SK-N-SH (cell line): ENCODE measurements around the gene PLEKHA3. TPM values are rescaled to one million over a fixed set of nuclear protein-coding genes. Genes with fewer than 3 reads are reported as not detected.

ENCODE experiments used
- CTCF ChIA-PET: fragments of 300-600, 350-600 bp; formaldehyde crosslinking; extraction: SDS; loops from one replicate; lab custom pipeline; 2021; lab: Yijun Ruan, JAX
- POLR2A ChIA-PET: fragments of 350-600 bp; sonication (Branson Sonifier 250); formaldehyde crosslinking; extraction: SDS; loops from one replicate; lab custom pipeline; 2020; ENCODE audit warnings: antibody characterized with exemption, inconsistent platforms; lab: Yijun Ruan, JAX
- DNase-seq: peaks from one replicate; pipeline ENCODE4 v3.0.0; 2012
- H2AFZ ChIP-seq: fragments of 200-600 bp; sonication (generic); 2 replicates; pipeline ENCODE4 v1.8.1; 2016; ENCODE audit warnings: antibody characterized with exemption, mild to moderate bottlenecking, low read depth
- H3F3A ChIP-seq: fragments of 200-600 bp; sonication (generic); replicated peaks from 2 replicates; pipeline ENCODE3; 2016; ENCODE audit warnings: antibody characterized with exemption, mild to moderate bottlenecking; ENCODE audit not compliant: insufficient read depth
- H3K27ac ChIP-seq, 2 experiments: fragments of 200-500 bp in 1 of 2; fragments of 200-600 bp in 1 of 2; sonication (Bioruptor generic) in 1 of 2; sonication (generic), shearing (Covaris generic) in 1 of 2; 2 replicates each; pipeline versions ENCODE4 v1.5.1 to v1.6.1; 2014 to 2016; ENCODE audit warnings: low read depth in 2 of 2, inconsistent platforms in 1 of 2, low read length in 1 of 2, mild to moderate bottlenecking in 1 of 2, mixed read lengths in 1 of 2
- H3K27me3 ChIP-seq: fragments of 200-600 bp; sonication (generic), shearing (Covaris generic); 2 replicates; pipeline ENCODE4 v1.6.1; 2016; ENCODE audit warnings: mixed run types; ENCODE audit not compliant: insufficient read depth
- H3K36me3 ChIP-seq, 2 experiments: fragments of 200-500 bp in 1 of 2; fragments of 200-600 bp in 1 of 2; sonication (Bioruptor generic) in 1 of 2; sonication (generic) in 1 of 2; replicated peaks in 1 of 2; 2 replicates each; pipeline versions ENCODE3 to v1.5.1; 2014 to 2016; ENCODE audit warnings: low read length in 1 of 2, mild to moderate bottlenecking in 1 of 2; ENCODE audit not compliant: insufficient read depth in 2 of 2, control insufficient read depth in 1 of 2
- H3K4me1 ChIP-seq, 2 experiments: fragments of 200-500 bp in 1 of 2; fragments of 200-600 bp in 1 of 2; sonication (Bioruptor generic) in 1 of 2; sonication (generic), shearing (Covaris generic) in 1 of 2; 2 replicates each; pipeline versions ENCODE4 v1.5.1 to v1.6.1; 2014 to 2016; ENCODE audit warnings: low read depth in 1 of 2, low read length in 1 of 2, mixed run types in 1 of 2; ENCODE audit not compliant: insufficient read depth in 2 of 2, control insufficient read depth in 1 of 2
- H3K4me2 ChIP-seq: fragments of 200-600 bp; sonication (generic), shearing (Covaris generic); 2 replicates; pipeline ENCODE4 v1.6.1; 2017; ENCODE audit warnings: mixed run types
- H3K4me3 ChIP-seq, 2 experiments: fragments of 200-500 bp in 1 of 2; fragments of 200-600 bp in 1 of 2; sonication (Bioruptor generic) in 1 of 2; sonication (generic), shearing (Covaris generic) in 1 of 2; 2 replicates each; pipeline versions ENCODE4 v1.5.1 to v1.8.1; 2014 to 2016; ENCODE audit warnings: low read depth in 2 of 2, inconsistent platforms in 1 of 2, low read length in 1 of 2, mild to moderate bottlenecking in 1 of 2, mixed read lengths in 1 of 2, moderate library complexity in 1 of 2
- H3K79me2 ChIP-seq: fragments of 200-600 bp; sonication (generic); 2 replicates; pipeline ENCODE4 v1.8.1; 2017; ENCODE audit warnings: mild to moderate bottlenecking; ENCODE audit not compliant: insufficient read depth
- H3K9ac ChIP-seq: fragments of 200-600 bp; sonication (generic); 2 replicates; pipeline ENCODE4 v1.6.1; 2017; ENCODE audit warnings: mixed run types
- H3K9me2 ChIP-seq: fragments of 200-600 bp; sonication (generic); 2 replicates; pipeline ENCODE4 v1.6.1; 2017; ENCODE audit warnings: mixed run types
- H3K9me3 ChIP-seq: fragments of 200-600 bp; sonication (generic); 2 replicates; pipeline ENCODE4 v1.6.1; 2017; ENCODE audit warnings: mixed run types, mild to moderate bottlenecking, moderate library complexity
- H4K20me1 ChIP-seq: fragments of 200-600 bp; sonication (generic); 2 replicates; pipeline ENCODE4 v1.6.1; 2017; ENCODE audit warnings: mild to moderate bottlenecking, mixed run types; ENCODE audit not compliant: insufficient read depth
- CHD2 ChIP-seq: fragments of 150-350 bp; IDR thresholded peaks from 2 replicates; pipeline ENCODE4 v1.6.1; 2018; ENCODE audit warnings: low read length; ENCODE audit not compliant: partially characterized antibody
- EZH2phosphoT487 ChIP-seq: fragments of 200-600 bp; sonication (generic); IDR thresholded peaks from 2 replicates; pipeline ENCODE4 v1.6.1; 2017; ENCODE audit warnings: low read depth, mixed run types, mild to moderate bottlenecking, antibody characterized with exemption, moderate library complexity, borderline replicate concordance
- FOSL2 ChIP-seq: IDR thresholded peaks from 2 replicates; pipeline ENCODE4 v1.4.0; 2012; ENCODE audit warnings: low read depth, mild to moderate bottlenecking, moderate library complexity, borderline replicate concordance
- FOXM1 ChIP-seq: IDR thresholded peaks from 2 replicates; pipeline ENCODE4 v1.4.0; 2012; ENCODE audit warnings: low read depth, mild to moderate bottlenecking
- GABPA ChIP-seq: IDR thresholded peaks from 2 replicates; pipeline ENCODE4 v1.4.0; 2012; ENCODE audit warnings: low read depth, mild to moderate bottlenecking
- GATA2 ChIP-seq: sonication (generic); formaldehyde crosslinking; IDR thresholded peaks from 2 replicates; pipeline ENCODE4 v1.5.0; 2020; ENCODE audit warnings: mild to moderate bottlenecking, missing genetic modification reagents
- IRF3 ChIP-seq: fragments of 150-350 bp; IDR thresholded peaks from 2 replicates; pipeline ENCODE4 v1.6.1; 2016; ENCODE audit warnings: mild to moderate bottlenecking, low read depth, low read length
- JUND ChIP-seq: IDR thresholded peaks from 2 replicates; pipeline ENCODE4 v1.4.0; 2012
- MXI1 ChIP-seq: IDR thresholded peaks from 2 replicates; pipeline ENCODE4 v1.6.1; 2012; ENCODE audit warnings: mild to moderate bottlenecking, low read depth, low read length, improper control_type of control experiment
- PBX3 ChIP-seq: IDR thresholded peaks from 2 replicates; pipeline ENCODE4; 2012
- RAD21 ChIP-seq: IDR thresholded peaks from 2 replicates; pipeline ENCODE4 v1.6.1; 2012; ENCODE audit warnings: mild to moderate bottlenecking, low read length
- REST ChIP-seq: IDR thresholded peaks from 2 replicates; pipeline ENCODE4 v1.6.1; 2012; ENCODE audit warnings: mild to moderate bottlenecking, low read depth, low read length, moderate library complexity
- SIN3A ChIP-seq: IDR thresholded peaks from 2 replicates; pipeline ENCODE4 v1.6.1; 2012; ENCODE audit warnings: low read depth, mild to moderate bottlenecking, low read length, moderate library complexity, borderline replicate concordance
- TAF1 ChIP-seq: IDR thresholded peaks from 2 replicates; pipeline ENCODE4 v1.6.1; 2012; ENCODE audit warnings: low read depth, mild to moderate bottlenecking, low read length, moderate library complexity, borderline replicate concordance
- USF1 ChIP-seq: IDR thresholded peaks from 2 replicates; pipeline ENCODE4 v1.4.0; 2012; ENCODE audit warnings: low read depth, borderline replicate concordance
- USF2 ChIP-seq: fragments of 150-350 bp; IDR thresholded peaks from 2 replicates; pipeline ENCODE4 v1.6.1; 2017; ENCODE audit warnings: antibody characterized with exemption, low read length, low read depth, borderline replicate concordance
- YY1 ChIP-seq: IDR thresholded peaks from 2 replicates; pipeline ENCODE4 v1.4.0; 2012; ENCODE audit warnings: low read depth, mild to moderate bottlenecking
- ZBTB33 ChIP-seq: IDR thresholded peaks from 2 replicates; pipeline ENCODE4 v1.4.0; 2012; ENCODE audit warnings: low read depth, borderline replicate concordance
- WGBS: methylation state at CpG from one replicate; pipeline ENCODE4 v1.1.6; 2017; ENCODE audit warnings: low lambda C conversion rate; 5-methylcytosine and 5-hydroxymethylcytosine counted together
- polyA plus RNA-seq, 3 experiments: library from polyadenylated mRNA; depleted of rRNA; stranded (reverse); fragments of >200 nt; gene quantifications; 2 replicates each; pipeline ENCODE4 v1.2.3, GENCODE V29; 2012

The PLEKHA3 gene
- polyA plus RNA-seq, 1 of the 3 experiments (the other 2 are of a cell fraction) = 5.7 TPM

GRCh38 chr2:178478130-178478438 lies 2.2 kb upstream of the PLEKHA3 start:
- ChIA-PET CTCF (no interaction called here), POLR2A (no interaction called here)
- H3K4me1 ChIP-seq = peaks cover 17 to 26% of the 10 kb centered on the region in 2 experiments
- peak overlapping the region; percentile 89 for H3K9ac ChIP-seq
- H3K9me2 ChIP-seq = no peaks in the 10 kb centered on the region
- H4K20me1 ChIP-seq = peaks cover 22% of the 10 kb centered on the region
- H3K4me2 ChIP-seq = peak overlapping the region; percentile 80
- H3K9me3 ChIP-seq = no peaks in the 10 kb centered on the region
- WGBS = 1% methylated on average over 10 of the region's 10 CpGs
- peak overlapping the region; percentile 62 to 93 for H3K4me3 ChIP-seq
- peak overlapping the region; percentile 78 to 91 for H3K27ac ChIP-seq
- H3K36me3 ChIP-seq = peaks cover 0 to 5% of the 10 kb centered on the region in 2 experiments
- TF ChIP-seq GABPA (no peak), SIN3A (no peak), IRF3 (no peak), USF2 (no peak), FOSL2 (no peak), EZH2phosphoT487 (no peak), TAF1 (no peak), PBX3 (no peak), ZBTB33 (no peak), CHD2 (no peak), MXI1 (no peak), REST (no peak), GATA2 (CRISPR knock-in tag) (no peak), USF1 (no peak), FOXM1 (no peak), YY1 (no peak; the same call in 1 of the 2 replicates), RAD21 (no peak), JUND (no peak)
- no peak for DNase-seq
- H2AFZ ChIP-seq = peak overlapping the region; percentile 95
- peaks cover 19% of the 10 kb centered on the region for H3F3A ChIP-seq
- peaks cover 62% of the 10 kb centered on the region for H3K79me2 ChIP-seq
- no peaks in the 10 kb centered on the region for H3K27me3 ChIP-seq
